Measurements from ENCODE around the gene PIM2. TPM values are rescaled to one million over a fixed set of nuclear protein-coding genes. Genes with fewer than 3 reads are reported as not detected.
A peak's percentile ranks its signal among the peaks of the same experiment; 100 is the strongest.

PIM2 gene
- 3.3 TPM for total RNA-seq
- long read RNA-seq, partial matches to known transcripts, result 1 of 5 reads
- long read RNA-seq, other reads (novel, unspliced or antisense), result 1 of 5 reads

DNA sequence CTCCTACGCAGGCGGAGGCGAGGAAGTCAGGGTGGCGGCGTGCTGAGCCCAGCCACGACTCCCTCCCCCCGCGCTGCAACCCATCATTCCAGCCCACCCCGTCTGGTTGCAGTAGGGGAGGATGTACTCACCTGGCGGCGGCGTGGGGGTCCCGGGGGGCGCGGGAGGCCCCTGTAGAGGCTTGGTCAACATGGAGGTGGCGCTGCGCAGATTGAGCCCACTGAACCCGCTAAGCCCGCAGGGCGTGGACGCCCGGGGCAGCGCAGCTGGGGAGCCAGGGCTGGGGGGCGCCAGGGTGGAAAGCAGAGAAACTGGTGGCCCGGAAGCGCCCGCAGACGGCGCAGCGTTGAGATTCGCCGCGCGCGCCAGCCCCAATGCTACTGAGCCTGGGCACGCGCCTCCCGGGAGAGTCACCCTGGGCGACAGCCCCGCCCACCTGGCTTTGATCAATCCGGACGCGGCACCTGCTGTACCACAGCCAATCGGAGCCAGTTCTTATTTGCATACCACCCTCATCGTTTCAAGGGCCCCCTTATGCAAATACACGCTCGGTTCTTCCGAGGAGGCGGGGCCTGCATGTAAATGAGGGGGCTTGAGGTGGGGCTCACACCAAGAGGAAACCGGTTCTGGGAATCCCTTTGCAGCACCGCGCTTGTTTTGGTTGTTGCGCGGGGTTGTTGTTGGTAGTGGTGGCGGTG lies at the start of gene PIM2:
PIM2 (minus strand) TSS at position 382 of the 698 bp plus-strand sequence; CDS start at position 192, 190 bp downstream.
- Histone ChIP-seq H3K4me1 (peaks cover 28% of the 10 kb centered on the region), H3K27ac (replicated peaks) (peak within 1 kb of the TSS; percentile 84), H3K9me3 (replicated peaks) (no peaks in the 10 kb centered on the region), H3K27me3 (ENCODE audit: low read depth) (no peaks in the 10 kb centered on the region), H3K4me3 (peak within 1 kb of the TSS; percentile 72), H3K36me3 (peaks cover 14% of the 10 kb centered on the region)
- TF ChIP-seq, protein P1, sequence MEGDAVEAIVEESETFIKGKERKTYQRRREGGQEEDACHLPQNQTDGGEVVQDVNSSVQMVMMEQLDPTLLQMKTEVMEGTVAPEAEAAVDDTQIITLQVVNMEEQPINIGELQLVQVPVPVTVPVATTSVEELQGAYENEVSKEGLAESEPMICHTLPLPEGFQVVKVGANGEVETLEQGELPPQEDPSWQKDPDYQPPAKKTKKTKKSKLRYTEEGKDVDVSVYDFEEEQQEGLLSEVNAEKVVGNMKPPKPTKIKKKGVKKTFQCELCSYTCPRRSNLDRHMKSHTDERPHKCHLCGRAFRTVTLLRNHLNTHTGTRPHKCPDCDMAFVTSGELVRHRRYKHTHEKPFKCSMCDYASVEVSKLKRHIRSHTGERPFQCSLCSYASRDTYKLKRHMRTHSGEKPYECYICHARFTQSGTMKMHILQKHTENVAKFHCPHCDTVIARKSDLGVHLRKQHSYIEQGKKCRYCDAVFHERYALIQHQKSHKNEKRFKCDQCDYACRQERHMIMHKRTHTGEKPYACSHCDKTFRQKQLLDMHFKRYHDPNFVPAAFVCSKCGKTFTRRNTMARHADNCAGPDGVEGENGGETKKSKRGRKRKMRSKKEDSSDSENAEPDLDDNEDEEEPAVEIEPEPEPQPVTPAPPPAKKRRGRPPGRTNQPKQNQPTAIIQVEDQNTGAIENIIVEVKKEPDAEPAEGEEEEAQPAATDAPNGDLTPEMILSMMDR (IDR thresholded peaks at IDR 0.05; ENCODE audit: borderline replicate concordance), result no peak
- DNase-seq, result peak; percentile 88
- intact Hi-C loops (cut with micrococcal nuclease), result no loop called here

DNA sequence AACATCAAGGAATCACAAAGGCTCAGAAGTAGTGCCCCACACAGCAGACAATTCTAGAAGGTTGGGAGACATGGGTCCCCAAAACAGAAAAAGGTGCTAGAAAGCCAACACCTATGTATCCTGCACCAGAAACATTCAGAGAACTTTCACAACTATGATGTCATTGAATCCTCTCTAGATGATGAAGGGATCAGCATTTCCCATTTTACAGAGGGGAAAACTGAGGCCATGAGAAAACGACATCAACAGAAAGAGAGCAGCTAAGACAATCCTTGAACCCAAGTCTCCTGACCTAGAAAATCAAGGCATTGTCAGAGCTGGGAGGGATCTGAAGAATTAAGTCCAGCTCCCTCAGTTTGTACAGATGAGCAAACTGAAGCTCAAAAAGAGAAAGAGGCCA lies 49.6 kb upstream of the PIM2 start:
- H3K9me3 ChIP-seq (replicated peaks), result no peaks in the 10 kb centered on the region
- no peak overlapping the region for H3K4me3 ChIP-seq
- DNase-seq, result no peak
- H3K27ac ChIP-seq (replicated peaks), result no peak overlapping the region
- H3K27me3 ChIP-seq (ENCODE audit: low read depth), result no peaks in the 10 kb centered on the region
- intact Hi-C loops (cut with micrococcal nuclease), result no loop called here
- H3K4me1 ChIP-seq, result peaks cover 11% of the 10 kb centered on the region
- no peaks in the 10 kb centered on the region for H3K36me3 ChIP-seq
- TF ChIP-seq, protein P1 (IDR thresholded peaks at IDR 0.05; ENCODE audit: borderline replicate concordance), result no peak

DNA sequence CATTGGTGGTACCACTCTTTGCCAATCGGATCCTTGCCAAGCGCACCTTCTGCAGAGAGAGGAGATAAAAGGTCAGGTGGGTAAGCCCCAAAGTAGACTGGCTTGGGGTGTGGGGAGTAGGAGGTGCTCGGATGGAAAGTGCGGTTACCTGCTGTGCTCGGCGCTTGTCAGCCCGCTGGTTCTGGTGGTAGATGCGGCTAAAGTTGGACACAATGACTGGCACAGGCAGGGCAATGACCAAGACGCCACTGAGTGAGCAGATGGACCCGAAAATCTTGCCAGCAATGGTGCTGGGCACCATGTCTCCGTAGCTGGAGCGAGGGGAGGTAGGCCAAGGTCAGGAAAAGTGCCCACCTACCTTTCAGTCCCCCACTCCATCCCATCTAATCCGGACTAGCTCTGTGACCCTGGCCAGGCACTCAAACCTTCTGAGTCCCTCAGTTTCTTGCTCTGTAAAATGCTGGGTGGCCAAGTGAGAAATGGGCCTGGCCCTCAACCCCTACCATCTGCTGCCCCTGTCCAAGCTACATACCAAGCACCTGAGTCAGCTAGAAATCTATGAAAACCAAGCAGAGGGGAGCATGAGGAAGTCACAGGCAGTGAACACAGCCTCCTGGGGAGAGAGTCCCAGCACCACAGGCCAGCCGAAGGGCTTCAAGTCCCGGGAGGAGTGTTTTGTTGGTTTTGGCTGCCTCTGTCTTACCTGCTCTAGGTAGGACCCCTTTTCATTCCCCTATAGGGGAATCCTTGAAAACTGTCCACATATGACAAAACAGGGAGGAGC lies 48.2 kb upstream of the PIM2 start:
- H3K36me3 ChIP-seq, result no peaks in the 10 kb centered on the region
- no peak overlapping the region for H3K27ac ChIP-seq (replicated peaks)
- intact Hi-C loops (cut with micrococcal nuclease), result no loop called here
- no peak for DNase-seq
- no peaks in the 10 kb centered on the region for H3K27me3 ChIP-seq (ENCODE audit: low read depth)
- no peaks in the 10 kb centered on the region for H3K9me3 ChIP-seq (replicated peaks)
- peaks cover 6% of the 10 kb centered on the region for H3K4me1 ChIP-seq
- TF ChIP-seq, protein P1 (IDR thresholded peaks at IDR 0.05; ENCODE audit: borderline replicate concordance), result no peak
- no peak overlapping the region for H3K4me3 ChIP-seq

DNA sequence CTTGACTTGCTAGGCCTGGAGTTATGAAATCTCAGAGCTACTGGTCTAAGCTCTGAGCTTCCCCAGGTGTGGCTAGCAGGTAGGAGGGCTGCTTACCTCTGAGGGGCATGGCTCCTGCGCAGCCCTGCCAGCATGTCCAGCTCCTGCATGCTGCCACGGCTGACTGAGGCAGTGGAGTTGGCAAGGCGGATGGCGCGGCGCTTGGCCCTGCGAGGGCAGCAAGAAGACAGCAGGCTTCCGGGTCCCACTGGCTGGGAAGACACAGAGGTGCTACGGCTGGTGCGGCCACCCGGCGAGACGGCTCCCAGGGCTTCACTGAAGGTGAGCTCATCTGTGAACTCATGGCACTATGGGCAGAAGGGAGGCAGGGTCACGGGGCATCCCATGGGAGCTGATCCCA lies 47.1 kb upstream of the PIM2 start:
- TF ChIP-seq, protein P1 (IDR thresholded peaks at IDR 0.05; ENCODE audit: borderline replicate concordance), result no peak
- Histone ChIP-seq H3K27me3 (ENCODE audit: low read depth) (no peaks in the 10 kb centered on the region), H3K27ac (replicated peaks) (no peak overlapping the region), H3K4me3 (no peak overlapping the region), H3K9me3 (replicated peaks) (no peaks in the 10 kb centered on the region), H3K4me1 (no peaks in the 10 kb centered on the region), H3K36me3 (no peaks in the 10 kb centered on the region)
- intact Hi-C loops (cut with micrococcal nuclease), result no loop called here
- no peak for DNase-seq

DNA sequence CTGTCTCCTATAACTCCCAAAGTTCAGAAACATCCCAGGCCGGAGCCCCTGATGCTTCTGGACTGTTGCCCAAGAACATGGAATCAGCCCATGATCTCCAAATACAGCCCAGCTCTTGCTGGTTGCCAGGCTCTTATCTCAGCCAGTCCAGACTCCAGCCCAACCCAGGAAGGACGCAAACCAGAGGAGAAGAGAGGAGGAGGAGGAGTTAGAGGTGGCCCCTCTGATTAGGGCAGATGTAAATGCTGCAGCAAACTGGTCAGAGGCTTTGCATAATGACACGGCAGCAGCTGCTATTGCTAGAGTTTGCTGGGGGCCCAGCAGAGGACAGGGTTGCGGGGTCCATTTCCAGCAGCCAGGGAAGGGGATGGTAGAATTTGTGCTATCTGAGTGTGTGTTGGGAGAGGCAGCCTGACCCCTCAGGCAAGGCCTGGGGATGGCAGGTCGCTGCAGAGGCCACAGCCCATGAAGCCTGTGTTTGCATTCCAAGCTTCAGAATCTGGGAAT lies 42.8 kb upstream of the PIM2 start:
- H3K27me3 ChIP-seq (ENCODE audit: low read depth), result no peaks in the 10 kb centered on the region
- DNase-seq, result no peak
- TF ChIP-seq, protein P1 (IDR thresholded peaks at IDR 0.05; ENCODE audit: borderline replicate concordance), result no peak
- H3K36me3 ChIP-seq, result no peaks in the 10 kb centered on the region
- H3K4me3 ChIP-seq, result no peak overlapping the region
- H3K27ac ChIP-seq (replicated peaks), result peak overlapping the region; percentile 33
- intact Hi-C loops (cut with micrococcal nuclease), result no loop called here
- peaks cover 12% of the 10 kb centered on the region for H3K4me1 ChIP-seq
- H3K9me3 ChIP-seq (replicated peaks), result no peaks in the 10 kb centered on the region

All from left ventricle myocardium inferior (tissue), 1 donor.